NCI-H524 treated with DMSO at 0.1 percent for 48 hours (cell line): ENCODE data around the gene TFCP2L1.
A peak's percentile ranks its signal among the peaks of the same experiment; 100 is the strongest.

Experiments used
- DNase-seq: peaks from one replicate; lab custom pipeline; 2025; lab: John Stamatoyannopoulos, UW

TFCP2L1 gene

DNA sequence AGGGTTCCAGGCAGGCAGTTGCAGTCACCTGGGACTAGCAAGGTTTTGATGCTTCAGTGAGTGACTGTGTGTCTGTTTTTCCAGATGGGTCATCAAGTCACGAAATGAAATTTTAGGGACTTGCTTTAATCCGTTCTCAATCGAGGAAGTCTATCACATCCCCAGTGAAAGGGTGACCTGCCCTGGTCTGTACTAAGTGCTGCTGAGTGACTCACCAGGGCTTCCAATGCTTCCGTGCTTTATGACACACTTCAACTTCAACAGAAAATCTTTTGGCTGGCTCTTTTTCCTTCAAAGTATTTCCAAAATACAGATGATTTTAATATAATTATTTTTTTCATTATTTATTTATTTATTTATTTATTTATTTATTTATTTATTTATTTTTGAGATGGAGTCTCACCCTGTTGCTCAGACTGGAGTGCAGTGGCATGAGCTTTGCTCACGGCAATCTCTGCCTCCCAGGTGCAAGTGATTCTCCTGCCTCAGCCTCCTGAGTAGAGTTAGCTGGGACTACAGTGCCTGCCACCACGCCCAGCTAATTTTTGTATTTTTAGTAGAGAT is 18.4 kb downstream of the TFCP2L1 start:
- no peak for DNase-seq

DNA sequence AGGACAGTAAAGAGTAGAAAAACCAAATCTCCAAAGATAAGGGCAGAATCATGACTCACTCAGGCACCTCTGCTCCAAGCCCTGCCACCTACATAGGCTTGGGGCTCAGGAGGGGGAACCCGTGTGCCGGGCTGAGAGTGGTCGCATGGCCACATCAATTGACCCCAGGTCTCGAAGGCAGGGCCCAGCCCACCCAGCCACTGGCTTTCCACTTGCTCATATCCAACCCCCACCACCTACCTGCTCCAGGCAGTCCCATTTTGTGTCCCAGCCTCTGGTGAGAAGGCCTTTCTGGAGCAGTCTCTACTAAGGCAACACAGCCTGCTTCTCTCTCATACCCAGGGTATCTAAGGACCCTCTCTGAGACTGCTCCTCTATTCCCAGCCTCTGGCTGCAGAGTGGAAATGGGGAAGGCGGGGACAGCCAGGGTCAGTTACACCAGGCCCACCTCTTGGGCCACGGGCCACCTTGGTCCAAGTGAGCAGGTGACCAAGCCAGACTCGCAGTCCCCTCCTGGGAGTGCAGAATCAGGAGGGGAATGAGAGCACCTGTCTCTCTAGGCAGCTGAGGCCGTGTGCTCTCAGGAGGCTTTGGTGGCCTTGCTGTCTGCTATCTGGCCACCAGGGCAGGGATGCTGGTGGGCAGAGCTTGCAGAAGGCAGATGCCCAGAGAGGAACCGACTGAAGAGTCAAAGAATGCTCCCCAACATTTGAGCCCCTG is 20.8 kb downstream of the TFCP2L1 start:
- no peak for DNase-seq

DNA sequence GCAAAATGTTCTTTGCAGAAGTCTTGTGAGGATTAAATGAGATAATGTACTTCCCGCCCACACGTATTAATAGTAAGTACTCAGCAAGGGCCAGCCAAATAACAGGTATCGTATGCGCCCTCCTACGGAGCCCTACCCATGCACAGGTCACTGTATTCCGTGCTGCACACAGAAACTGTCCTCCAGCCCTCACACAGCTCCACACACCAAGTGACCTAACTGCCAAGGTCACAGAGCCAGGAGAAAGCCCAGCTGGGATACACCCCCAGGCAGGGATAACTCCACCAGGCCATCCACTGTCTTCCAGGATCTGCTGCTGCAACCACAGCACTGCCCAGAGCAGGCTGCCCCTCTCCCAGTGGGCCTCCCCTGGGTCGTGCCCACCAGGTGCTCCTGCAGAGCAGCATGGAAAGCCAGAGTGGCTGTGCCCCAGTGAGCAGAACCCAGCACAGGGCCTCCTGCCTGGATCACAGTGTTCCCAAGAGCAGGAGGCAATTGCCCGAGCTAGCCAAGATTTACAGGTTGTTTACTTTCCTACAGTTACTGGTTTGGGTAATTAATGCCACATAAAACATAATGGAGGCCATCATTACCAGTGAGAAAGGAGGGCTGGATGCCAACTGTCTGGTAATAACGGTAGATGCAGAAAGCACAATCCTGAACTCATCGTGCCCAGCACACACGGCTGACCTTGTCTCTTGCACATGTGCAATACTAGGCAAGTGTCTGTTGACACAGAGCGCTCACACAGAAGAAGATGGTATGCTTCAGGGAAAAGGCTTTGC is 24.4 kb downstream of the TFCP2L1 start:
- no peak for DNase-seq

DNA sequence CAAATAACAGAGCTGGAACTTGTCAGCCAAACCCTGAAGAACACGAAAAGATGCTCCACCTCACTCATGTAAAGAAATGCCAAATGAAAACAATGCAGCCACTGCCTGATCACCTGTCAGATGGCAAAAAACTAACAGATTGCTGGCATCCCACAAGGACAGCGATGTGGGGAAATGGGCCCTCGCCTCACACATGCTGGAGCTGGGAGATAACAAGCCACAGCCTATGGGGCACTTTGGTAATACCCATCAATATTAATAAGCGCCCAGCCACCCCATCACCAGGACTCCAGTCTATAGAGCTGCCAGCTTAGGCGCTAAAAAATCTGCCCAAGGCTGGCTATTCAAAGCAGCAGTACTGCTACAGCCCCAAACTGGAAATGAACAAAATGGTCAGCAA is 27.0 kb downstream of the TFCP2L1 start:
- no peak for DNase-seq

DNA sequence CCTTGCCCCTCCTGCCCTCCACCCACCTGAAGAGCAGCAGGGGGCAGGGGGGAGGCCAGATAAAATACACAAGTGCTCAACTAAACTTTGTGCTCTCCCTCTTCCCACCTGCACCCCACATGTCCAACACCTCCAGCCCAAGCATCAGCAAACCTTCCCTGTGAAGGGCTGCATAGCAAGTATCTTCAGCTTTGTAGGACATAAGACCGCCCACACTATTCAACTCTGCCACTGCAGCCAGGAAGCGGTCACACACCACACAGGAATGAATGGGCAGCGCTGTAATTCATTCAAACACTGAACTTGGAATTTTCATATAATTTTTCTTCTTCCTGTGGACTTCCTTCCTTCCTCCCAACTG is 27.5 kb downstream of the TFCP2L1 start:
- DNase-seq, result no peak

DNA sequence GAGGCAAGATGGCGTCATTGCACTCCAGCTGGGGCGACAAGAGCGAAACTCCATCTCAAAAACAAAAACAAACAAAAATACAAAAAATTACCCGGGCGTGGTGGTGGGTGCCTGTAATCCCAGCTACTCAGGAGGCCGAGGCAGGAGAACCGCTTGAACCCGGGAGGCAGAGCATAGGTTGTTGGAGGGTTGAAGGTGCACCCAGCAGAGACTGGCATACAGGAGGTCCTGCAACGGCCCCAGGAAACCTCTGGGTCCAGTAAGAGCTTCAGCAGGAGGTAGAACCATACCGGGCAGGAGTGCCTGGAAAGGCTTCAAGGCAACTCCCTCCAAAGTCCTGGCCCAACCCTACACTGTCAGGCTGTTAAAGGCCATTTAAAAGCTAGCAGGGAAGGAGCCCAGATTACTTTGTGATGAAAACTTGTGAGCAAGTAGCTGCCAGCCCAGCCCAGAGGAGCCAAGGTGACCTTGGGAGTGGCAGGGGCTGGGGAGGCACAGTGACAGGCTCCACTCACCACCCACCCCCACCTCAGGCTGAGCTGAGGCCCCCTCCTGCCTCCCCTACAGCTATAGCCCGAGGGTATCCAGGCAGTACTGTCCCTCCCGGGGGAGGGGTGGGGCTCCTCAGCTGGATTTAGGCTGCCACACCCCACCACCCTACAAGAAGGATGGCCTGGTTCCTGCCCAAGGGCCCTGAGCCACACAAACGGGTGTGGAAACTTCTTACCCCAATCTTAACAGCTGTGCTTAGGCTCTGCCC is 28.1 kb downstream of the TFCP2L1 start:
- DNase-seq, result no peak

DNA sequence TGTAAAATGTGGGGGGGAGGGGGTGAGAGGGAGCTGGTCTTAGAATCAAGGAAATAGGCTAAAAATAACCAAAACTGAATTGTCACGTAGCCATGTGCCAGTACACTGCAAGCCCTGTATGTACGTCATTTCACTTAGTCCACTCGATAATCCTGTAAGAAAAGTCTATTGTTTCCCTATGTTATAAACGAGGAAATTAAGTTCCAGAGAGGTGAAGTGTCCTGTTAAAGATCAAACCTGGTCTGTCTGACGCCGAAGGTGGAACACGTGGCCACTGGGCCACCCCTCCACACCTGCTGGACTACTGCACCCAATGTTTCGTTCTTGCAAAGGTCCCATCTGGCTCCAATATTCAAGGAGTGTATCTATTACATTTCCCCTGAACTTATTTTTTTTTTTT is 29.6 kb downstream of the TFCP2L1 start:
- peak; percentile 64 for DNase-seq

DNA sequence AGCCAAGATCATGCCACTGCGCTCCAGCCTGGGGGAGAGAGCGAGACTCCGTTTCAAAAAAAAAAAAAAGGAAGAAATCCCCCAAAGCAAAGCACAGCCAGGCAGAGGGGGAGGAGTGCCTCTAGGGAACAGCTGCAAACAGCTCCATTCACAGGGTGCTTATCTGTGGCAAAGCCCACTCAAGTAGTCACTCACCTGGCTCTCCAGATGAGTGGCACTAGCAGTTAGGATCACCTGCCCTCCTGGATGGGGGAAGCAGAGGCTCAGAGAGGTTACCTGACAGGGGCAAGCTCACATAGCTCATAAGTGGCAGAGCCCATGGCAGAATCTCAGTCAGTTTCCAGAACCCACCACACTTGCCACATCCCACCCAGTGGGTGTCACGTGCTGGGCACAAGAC is 30.3 kb downstream of the TFCP2L1 start:
- peak; percentile 76 for DNase-seq

DNA sequence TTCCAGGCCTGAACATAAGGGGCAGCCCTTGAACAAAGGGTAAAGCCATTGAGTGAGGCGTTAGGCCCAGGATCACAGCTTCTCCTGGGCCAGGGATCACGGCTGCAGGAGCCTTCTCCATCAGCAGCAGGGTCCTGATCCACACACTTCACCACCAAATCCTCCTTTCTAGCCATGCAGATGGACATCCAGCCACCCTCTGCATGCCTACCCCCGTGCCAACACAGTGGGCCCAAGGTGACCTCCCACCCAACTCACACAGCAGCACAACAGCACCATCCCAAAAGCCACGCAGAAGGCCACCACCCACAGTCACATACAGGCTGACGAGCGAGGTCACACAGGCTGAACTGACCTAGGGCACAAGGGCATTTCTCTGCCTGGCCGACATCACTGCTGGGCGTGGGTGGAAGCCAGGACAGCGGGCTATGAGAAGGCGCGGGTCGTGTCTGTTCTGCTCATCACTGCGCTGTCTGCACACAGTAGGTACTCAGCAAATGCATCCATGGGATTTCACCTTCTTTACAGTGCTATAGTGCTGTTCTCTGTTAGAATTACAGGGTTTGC is 31.2 kb downstream of the TFCP2L1 start:
- no peak for DNase-seq

DNA sequence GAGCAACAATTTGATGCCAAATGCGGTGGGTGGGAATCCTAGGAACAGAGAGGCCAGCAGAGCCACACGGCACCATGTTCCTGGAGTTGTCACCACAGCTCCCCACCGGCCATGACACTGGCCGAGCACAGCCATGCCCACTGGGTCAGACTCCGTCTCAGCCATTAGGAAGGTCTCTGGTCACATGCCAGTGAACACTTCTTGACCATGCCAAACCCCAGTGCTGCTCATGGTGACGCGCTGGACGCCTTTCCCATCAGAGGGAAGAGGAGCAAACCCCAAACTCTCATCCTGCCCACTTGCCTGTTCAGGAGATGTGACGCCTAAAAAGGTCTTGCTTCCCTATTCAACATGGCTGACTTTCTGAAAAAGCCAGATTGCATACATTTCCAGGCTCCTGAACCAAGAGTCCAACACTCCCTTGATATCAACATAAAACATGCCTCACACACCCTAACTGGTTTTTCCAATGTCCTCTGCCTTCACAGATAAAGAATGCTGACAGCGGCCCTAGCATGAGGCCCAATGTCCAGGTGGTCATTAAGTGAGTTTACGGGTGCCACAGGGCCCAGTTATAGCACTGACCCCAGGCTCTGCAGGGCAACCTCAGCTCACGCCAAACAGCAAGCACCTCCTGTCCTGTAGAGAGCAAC is 31.9 kb downstream of the TFCP2L1 start:
- no peak for DNase-seq

DNA sequence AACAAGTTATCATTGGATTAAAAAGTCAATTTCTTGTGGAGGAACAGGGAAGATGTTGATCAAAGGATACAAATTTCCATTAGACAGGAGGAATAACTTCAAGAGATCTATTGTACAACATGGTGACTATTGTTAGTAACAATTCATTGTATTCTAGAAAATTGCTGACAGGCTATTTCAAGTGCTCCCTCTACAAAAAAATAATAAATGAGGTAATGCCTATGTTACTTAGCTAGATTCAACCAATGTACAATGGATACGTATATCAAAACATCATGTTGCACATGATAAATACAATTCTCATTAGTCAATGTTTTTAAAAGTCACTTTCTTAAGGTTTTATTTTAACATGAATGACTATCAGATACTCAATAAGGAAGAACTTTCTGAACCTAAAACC is 33.5 kb downstream of the TFCP2L1 start:
- DNase-seq, result no peak

DNA sequence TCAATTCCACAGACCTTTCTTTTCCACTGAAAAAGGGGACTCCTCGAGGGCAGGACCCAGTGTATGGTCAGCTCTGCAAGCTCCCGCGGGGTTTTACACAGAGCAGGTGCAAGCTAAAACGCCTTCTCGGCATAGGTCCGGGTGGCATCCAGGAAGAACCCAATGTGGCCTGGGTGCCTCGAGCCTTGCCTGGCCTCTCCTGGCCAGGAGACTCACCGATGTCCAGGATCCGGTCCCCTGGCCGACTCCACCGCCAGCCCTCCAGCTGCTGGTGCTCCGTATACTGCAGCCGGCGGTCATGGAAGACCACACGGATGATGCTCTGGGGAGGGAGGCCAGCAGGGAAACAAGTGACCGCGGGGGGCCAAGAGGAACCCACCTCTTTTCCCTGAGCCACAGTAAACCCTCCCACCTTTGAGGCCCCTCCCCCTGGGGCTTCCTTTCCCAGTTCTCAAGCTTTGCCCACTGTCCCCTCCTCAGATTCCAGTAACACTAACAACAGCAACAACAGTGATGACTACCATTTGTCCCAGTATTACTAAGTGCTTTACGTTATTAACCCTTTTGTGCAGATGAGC is 36.1 kb downstream of the TFCP2L1 start:
- no peak for DNase-seq

DNA sequence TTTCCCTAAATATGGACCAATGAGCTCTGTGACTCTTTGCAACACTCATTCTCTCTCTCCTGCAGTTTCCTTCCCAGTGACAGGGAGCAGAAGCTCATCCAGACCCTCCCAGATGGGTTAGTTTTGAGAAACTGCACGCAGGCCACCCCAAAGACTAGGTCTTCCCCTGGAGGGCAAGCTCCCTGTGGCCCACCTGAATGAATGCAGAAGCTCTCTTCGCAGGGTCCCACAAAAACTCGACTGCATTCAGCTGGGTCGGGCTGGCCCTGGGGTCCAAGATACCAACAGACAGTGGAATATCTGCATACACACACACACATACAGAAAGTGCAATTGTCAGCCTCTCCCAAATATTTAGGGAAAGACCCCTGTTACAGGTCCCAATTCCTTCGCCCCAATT is 37.0 kb downstream of the TFCP2L1 start:
- no peak for DNase-seq

DNA sequence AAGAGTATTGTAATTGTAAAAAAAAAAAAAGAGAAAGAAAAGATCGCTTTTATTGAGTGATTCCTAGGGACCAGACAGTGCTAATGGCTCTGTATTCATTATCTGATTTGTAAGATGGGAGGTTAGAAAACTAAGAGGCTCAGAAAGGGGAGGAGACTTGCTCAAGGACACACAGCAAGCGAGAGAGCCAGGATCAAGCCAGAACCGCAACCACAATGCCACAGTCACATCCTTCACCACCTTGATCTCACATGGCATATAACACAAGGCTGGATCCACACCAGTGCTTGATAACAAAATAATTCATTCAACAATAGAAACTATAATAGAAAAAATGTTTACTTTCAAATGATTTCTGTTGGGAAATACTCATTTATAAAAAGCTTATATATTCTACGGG is 37.5 kb downstream of the TFCP2L1 start:
- no peak for DNase-seq

DNA sequence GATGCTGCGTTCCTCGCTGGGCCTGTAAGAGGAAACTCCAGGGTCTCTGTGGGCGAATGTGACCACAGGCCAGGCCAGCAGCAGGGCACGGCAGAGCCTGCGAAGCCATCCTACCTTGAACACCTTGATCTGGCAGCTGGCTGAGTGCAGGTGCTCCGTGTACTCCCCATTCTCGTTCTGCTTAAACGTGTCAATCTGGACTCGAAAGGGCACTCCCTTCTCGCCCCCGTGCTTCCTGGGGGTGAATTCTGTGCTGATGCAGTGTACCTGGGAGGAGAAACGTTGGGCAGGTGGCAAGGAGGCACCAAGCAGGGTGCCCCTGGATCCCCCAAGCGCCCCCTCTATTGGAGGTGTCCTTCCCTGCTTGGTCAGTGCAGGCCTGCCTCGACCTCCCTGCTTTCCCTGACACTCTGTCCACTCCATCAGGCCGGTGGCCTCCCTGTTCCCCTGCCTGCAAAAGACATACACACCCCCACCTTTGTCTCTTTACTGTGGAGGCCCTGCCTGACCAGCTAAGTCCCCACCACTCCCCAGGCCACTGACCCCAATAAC is 38.2 kb downstream of the TFCP2L1 start:
- no peak for DNase-seq

DNA sequence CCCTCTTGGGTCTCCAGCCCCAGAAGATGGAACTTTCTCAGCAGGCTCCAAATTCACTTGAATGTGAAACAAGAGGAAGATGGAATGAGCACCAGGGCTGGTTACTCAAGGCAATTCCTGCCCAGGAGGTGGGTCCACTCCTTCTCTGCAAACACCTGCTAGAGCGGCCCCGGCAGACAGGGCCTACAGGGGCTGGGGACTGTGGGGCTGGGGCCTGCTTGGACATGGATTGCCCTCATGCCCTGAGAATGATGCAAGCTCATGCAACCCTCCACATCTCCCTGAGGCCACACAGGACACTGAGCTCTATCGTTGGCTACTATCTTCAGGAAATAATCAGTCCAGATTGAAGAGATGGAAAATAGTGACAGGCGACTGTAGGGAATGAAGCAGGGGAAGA is 39.1 kb downstream of the TFCP2L1 start:
- DNase-seq, result no peak

DNA sequence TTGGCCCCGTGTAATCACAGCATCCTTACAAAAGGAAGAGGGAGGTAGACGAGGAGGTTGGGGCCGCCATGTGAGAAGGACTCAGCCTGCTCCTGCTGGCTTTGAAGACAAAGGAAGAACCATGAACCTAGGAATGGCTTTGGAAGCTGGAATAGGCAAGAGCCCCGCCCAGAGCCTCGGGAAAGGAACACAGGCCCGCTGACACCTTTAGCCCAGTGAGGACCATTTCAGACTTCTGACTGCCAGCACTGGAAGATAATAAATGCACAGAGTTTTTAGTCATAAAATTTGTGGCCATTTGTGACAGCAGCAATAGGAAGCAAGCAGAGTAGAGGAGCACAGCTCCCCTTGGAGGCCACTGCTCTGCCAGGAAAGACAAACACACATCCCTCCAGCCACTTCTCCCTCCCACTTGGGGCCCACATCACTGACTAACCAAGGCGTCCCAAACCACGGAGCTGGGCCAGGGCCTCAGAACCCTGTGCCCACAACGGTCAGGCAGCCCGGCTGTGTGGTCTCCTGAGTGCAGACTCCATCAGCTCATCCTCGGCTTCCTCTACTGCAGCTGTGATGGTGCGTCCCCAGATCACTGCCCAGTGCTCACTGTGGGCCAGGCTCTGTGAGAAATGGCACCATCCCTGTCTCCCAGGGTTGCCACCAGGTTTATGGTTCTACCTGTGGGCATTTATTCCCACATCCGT is 39.7 kb downstream of the TFCP2L1 start:
- DNase-seq, result no peak

DNA sequence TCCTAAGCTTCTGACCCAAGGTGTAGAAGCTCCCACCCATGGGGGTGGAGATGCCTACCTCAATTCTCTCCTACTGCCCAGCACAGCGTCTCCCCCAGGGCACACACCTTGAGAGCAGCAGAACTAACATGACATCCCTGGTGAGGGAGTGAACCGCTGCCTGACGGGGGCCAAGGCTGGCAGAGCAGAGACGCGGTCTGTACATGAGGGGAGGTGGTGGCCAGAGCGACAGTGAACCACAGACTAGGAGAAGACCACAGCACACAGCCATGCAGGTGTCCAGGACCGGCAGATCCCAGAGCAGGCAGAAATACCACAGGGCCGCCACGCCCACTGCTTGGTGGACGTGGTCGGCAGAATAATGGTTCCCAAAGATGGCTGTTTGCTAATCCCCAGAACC is 40.4 kb downstream of the TFCP2L1 start:
- no peak for DNase-seq

DNA sequence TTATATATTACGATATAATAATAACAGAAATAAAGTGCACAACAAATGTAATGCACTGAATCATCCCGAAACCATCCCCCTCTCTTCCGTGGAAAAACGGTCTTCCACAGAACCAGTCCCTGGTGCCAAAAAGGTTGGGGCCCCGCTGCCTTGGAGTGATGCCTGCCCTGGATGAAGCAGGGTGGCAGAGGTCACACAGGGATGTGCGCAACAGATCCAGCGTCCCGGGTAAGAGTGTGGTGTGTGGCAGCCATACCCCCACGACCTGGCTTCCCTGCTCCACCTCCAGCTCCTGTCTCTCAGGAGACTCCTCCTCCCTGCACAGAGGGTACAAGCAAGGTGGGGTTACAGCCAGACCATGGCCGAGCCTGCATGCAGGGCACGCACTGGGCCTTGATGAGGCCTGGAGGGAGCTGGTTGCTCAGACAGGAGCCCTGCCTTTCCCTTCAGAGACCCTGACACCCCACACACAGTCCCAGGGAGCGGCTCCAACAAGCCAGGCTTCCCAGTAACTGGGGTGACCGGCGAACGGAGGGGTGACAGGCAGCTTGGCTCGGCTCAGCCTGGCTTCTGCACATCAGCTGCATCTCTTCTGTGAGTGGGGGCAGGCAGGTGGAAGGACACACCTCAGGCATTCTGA is 41.1 kb downstream of the TFCP2L1 start:
- DNase-seq, result no peak

DNA sequence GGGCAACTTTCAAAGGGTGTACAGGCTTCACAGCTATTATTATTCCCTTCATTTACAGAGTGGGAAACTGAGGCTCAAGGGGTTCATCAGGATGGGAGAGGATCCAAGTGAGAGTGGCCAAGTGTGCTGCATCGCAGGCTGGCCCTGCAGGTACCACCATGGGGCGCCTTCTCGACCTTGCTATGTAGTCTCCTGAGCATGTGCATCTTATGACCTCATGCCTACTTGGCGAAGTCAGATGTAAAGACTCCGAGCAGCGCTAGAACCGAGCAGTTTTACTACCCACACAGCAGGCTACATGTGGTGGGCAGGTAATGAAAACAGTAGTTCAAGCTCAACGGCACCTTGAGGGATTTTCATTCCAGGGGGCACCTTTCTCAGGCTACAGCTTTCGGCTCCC is 42.0 kb downstream of the TFCP2L1 start:
- no peak for DNase-seq
